CD4-positive, CD25-positive, alpha-beta regulatory T cell (primary cell): ENCODE data around the gene ABI3BP. TPM values are rescaled to one million over a fixed set of nuclear protein-coding genes. Genes with fewer than 3 reads are reported as not detected.

ENCODE experiments used
- ATAC-seq, 2 donors: fragments of 150-1000 bp; cut with Tn5 transposase; one replicate each; pipeline ENCODE4 v1.10.0; 2021; ENCODE audit warnings: low read depth in 2 of 2, moderate number of reproducible peaks in 2 of 2, moderate library complexity in 1 of 2
- DNase-seq, 3 donors: peaks; one replicate each; pipeline versions ENCODE4 v3.0.0 to v3.0.0-alpha.2; 2012 to 2022; ENCODE audit warnings: mixed read lengths in 1 of 3
- H3K27ac ChIP-seq: one replicate; pipeline ENCODE4 v1.7.0; 2013; ENCODE audit warnings: mild to moderate bottlenecking, low read length; ENCODE audit not compliant: insufficient read depth, poor library complexity, severe bottlenecking
- H3K27me3 ChIP-seq: one replicate; pipeline ENCODE4 v1.7.0; 2013; ENCODE audit warnings: low read length; ENCODE audit not compliant: control insufficient read depth, insufficient read depth
- H3K36me3 ChIP-seq: one replicate; pipeline ENCODE4 v1.7.0; 2013; ENCODE audit warnings: mild to moderate bottlenecking, low read length, moderate library complexity; ENCODE audit not compliant: control insufficient read depth, insufficient read depth
- H3K4me1 ChIP-seq: 2 replicates; pipeline ENCODE4 v1.7.0; 2013; ENCODE audit warnings: mild to moderate bottlenecking, low read length; ENCODE audit not compliant: insufficient read depth, control insufficient read depth, poor library complexity, severe bottlenecking
- H3K4me3 ChIP-seq: one replicate; pipeline ENCODE4 v1.7.0; 2013; ENCODE audit warnings: low read depth, mild to moderate bottlenecking, low read length, moderate library complexity
- H3K9me3 ChIP-seq, 2 experiments: 1 replicate in 1 of 2; 2 replicates in 1 of 2; pipeline ENCODE4 v1.7.0; 2013; ENCODE audit warnings: low read length in 2 of 2, mild to moderate bottlenecking in 1 of 2, moderate library complexity in 1 of 2; ENCODE audit not compliant: control insufficient read depth in 2 of 2
- H3K27ac Mint-ChIP-seq, 3 donors: one replicate each; pipeline ENCODE4 v1.8.0; 2020 to 2022; ENCODE audit warnings: mild to moderate bottlenecking in 3 of 3, mixed read lengths in 3 of 3, moderate library complexity in 2 of 3
- H3K27me3 Mint-ChIP-seq: one replicate; pipeline ENCODE4 v1.8.0; 2022; ENCODE audit warnings: mild to moderate bottlenecking, mixed read lengths
- H3K36me3 Mint-ChIP-seq: one replicate; pipeline ENCODE4 v1.8.0; 2020; ENCODE audit warnings: mixed read lengths
- H3K4me1 Mint-ChIP-seq, 4 donors: one replicate each; pipeline ENCODE4 v1.8.0; 2020 to 2022; ENCODE audit warnings: mixed read lengths in 4 of 4, mild to moderate bottlenecking in 1 of 4
- H3K4me3 Mint-ChIP-seq, 4 donors: one replicate each; pipeline ENCODE4 v1.8.0; 2020 to 2022; ENCODE audit warnings: mild to moderate bottlenecking in 4 of 4, mixed read lengths in 4 of 4, moderate library complexity in 3 of 4
- H3K9me3 Mint-ChIP-seq, 7 donors: one replicate each; pipeline ENCODE4 v1.8.0; 2020 to 2022; ENCODE audit warnings: mixed read lengths in 7 of 7, mild to moderate bottlenecking in 3 of 7, moderate library complexity in 2 of 7
- polyA plus RNA-seq, 4 donors: library from polyadenylated mRNA; unstranded; fragments of 300-500 nt; fragmentation: Illumina TruSeq; gene quantifications; one replicate each; pipeline ENCODE4 v1.2.3, GENCODE V29; 2021
- total RNA-seq: library from RNA; stranded (reverse); gene quantifications from one replicate; pipeline ENCODE4 v1.2.3, GENCODE V29; 2022

Gene ABI3BP
- total and polyA plus RNA-seq, 5 donors from 2014 or later, result 0.05 to 0.07 TPM; not detected in 3

- Histone ChIP-seq H3K9me3 (no peaks in the 10 kb centered on the region), H3K36me3 (no peaks in the 10 kb centered on the region), H3K4me1 (no peaks in the 10 kb centered on the region), H3K4me3 (no peak overlapping the region), H3K27me3 (no peaks in the 10 kb centered on the region), H3K27ac (no peak overlapping the region)
- Mint-ChIP-seq H3K27me3 (no peaks in the 10 kb centered on the region), H3K4me1 (peaks cover 0 to 8% (median 2%) of the 10 kb centered on the region in 4 donors), H3K9me3 (peaks cover 0 to 1% (median 0%) of the 10 kb centered on the region in 7 donors), H3K36me3 (peaks cover 3% of the 10 kb centered on the region), H3K27ac (no peak overlapping the region), H3K4me3 (no peak overlapping the region)
- DNase-seq, result no peak
- ATAC-seq, result no peak
Measured at GRCh38 chr3:100761951-100762350, 231.3 kb downstream of the ABI3BP start.

DNA sequence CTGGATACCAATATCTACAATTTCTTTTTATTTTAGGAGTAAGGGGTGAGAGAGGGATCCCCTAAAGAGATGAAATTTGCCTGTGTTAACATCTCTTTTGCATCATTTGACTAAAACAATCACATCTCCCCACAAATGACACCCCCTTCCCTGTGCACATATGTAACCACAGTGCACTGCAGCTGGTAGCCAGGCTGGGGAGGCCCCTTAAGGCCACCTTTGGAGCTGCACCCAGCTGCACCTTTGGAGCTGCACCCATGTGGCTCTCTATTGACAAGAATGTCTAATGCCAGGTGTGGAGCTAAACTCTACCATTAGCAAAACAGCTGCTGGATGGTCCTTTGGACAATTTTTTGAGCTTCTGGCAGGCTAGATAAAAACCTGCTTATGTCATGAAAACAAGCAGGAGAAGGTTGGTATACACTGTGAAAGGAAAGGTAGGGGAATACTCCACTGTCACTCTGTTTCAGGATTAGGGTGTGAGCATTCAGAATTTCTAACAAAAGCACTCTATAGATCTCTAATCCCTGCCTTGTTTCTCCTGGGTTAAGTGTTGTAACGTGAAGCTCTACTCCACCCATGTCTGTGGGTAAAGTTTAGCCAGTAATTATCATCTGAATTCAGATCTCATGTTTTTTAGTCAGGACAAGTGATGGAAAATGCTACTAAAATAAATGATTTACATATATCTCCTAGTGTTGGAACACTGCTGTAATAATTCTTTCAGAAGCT, 231.8 kb downstream of the ABI3BP start:
- no peaks in the 10 kb centered on the region for H3K27me3 ChIP-seq
- DNase-seq (peak in 1 of 3 donors; percentile 26), ATAC-seq (peak; percentile 70 to 77)
- no peak overlapping the region for H3K27ac ChIP-seq
- no peaks in the 10 kb centered on the region for H3K36me3 ChIP-seq
- H3K9me3 ChIP-seq, result no peaks in the 10 kb centered on the region
- H3K4me1 ChIP-seq, result no peaks in the 10 kb centered on the region
- H3K4me3 ChIP-seq, result no peak overlapping the region
- H3K9me3 Mint-ChIP-seq, result peaks cover 0 to 1% (median 0%) of the 10 kb centered on the region in 7 donors
- peaks cover 0 to 8% (median 2%) of the 10 kb centered on the region in 4 donors for H3K4me1 Mint-ChIP-seq
- H3K4me3 Mint-ChIP-seq, result no peak overlapping the region
- H3K27me3 Mint-ChIP-seq, result no peaks in the 10 kb centered on the region
- H3K27ac Mint-ChIP-seq, result no peak overlapping the region
- peaks cover 3% of the 10 kb centered on the region for H3K36me3 Mint-ChIP-seq

- Histone ChIP-seq H3K27me3 (no peaks in the 10 kb centered on the region), H3K27ac (no peak overlapping the region), H3K36me3 (no peaks in the 10 kb centered on the region), H3K4me1 (no peaks in the 10 kb centered on the region), H3K4me3 (no peak overlapping the region), H3K9me3 (no peaks in the 10 kb centered on the region)
- Mint-ChIP-seq H3K4me3 (no peak overlapping the region), H3K27me3 (no peaks in the 10 kb centered on the region), H3K27ac (no peak overlapping the region), H3K4me1 (peaks cover 0 to 8% (median 2%) of the 10 kb centered on the region in 4 donors), H3K9me3 (peaks cover 0 to 1% (median 0%) of the 10 kb centered on the region in 7 donors), H3K36me3 (peaks cover 4% of the 10 kb centered on the region)
- no peak for DNase-seq
- ATAC-seq, result no peak
Measured at GRCh38 chr3:100760377-100760776, 232.8 kb downstream of the ABI3BP start.

GRCh38 chr3:100759950-100760349, 233.3 kb downstream of the ABI3BP start:
- no peak overlapping the region for H3K4me3 Mint-ChIP-seq
- no peak overlapping the region for H3K27ac ChIP-seq
- DNase-seq, result no peak
- ATAC-seq, result no peak
- H3K27me3 ChIP-seq, result no peaks in the 10 kb centered on the region
- peaks cover 0 to 1% (median 0%) of the 10 kb centered on the region in 7 donors for H3K9me3 Mint-ChIP-seq
- H3K4me1 Mint-ChIP-seq, result peaks cover 0 to 8% (median 2%) of the 10 kb centered on the region in 4 donors
- H3K27me3 Mint-ChIP-seq, result no peaks in the 10 kb centered on the region
- no peak overlapping the region for H3K27ac Mint-ChIP-seq
- H3K36me3 Mint-ChIP-seq, result peaks cover 7% of the 10 kb centered on the region
- no peaks in the 10 kb centered on the region for H3K4me1 ChIP-seq
- no peaks in the 10 kb centered on the region for H3K9me3 ChIP-seq
- H3K36me3 ChIP-seq, result no peaks in the 10 kb centered on the region
- H3K4me3 ChIP-seq, result no peak overlapping the region

DNA sequence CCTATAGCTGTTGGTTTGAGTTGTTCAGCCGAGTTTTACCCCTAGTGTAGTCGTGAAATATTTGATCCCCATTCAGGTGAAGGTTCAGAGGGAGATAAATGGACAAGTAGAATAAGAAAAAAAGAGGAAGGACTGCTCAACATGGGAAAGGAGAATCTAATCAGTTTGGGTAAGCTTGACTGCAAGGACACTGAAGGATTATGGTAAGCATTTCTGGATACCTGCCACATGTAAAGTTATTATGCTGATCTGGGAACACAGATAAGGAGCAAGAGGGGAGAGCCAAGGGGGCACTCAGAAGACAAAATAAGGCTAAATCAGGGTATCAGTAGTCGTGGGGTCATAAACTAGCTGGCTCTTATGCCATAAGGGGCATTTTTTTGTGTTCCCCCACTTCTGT, 234.1 kb downstream of the ABI3BP start:
- Histone ChIP-seq H3K36me3 (no peaks in the 10 kb centered on the region), H3K4me1 (no peaks in the 10 kb centered on the region), H3K4me3 (no peak overlapping the region), H3K27ac (no peak overlapping the region), H3K9me3 (no peaks in the 10 kb centered on the region), H3K27me3 (no peaks in the 10 kb centered on the region)
- peaks cover 0 to 1% (median 0%) of the 10 kb centered on the region in 7 donors for H3K9me3 Mint-ChIP-seq
- no peak overlapping the region for H3K27ac Mint-ChIP-seq
- ATAC-seq (no peak), DNase-seq (no peak)
- H3K36me3 Mint-ChIP-seq, result peaks cover 8% of the 10 kb centered on the region
- H3K4me3 Mint-ChIP-seq, result no peak overlapping the region
- H3K27me3 Mint-ChIP-seq, result no peaks in the 10 kb centered on the region
- peaks cover 0 to 8% (median 2%) of the 10 kb centered on the region in 4 donors for H3K4me1 Mint-ChIP-seq

GRCh38 chr3:100756441-100756840, 236.8 kb downstream of the ABI3BP start:
- no peak overlapping the region for H3K27ac Mint-ChIP-seq
- Histone ChIP-seq H3K27ac (no peak overlapping the region), H3K36me3 (peaks cover 16% of the 10 kb centered on the region), H3K9me3 (no peaks in the 10 kb centered on the region), H3K4me1 (no peaks in the 10 kb centered on the region), H3K27me3 (no peaks in the 10 kb centered on the region), H3K4me3 (no peak overlapping the region)
- H3K36me3 Mint-ChIP-seq, result peaks cover 18% of the 10 kb centered on the region
- H3K9me3 Mint-ChIP-seq, result peaks cover 0 to 1% (median 0%) of the 10 kb centered on the region in 7 donors
- H3K4me1 Mint-ChIP-seq, result peaks cover 0 to 8% (median 6%) of the 10 kb centered on the region in 4 donors
- no peak for DNase-seq
- no peak overlapping the region for H3K4me3 Mint-ChIP-seq
- ATAC-seq, result no peak
- no peaks in the 10 kb centered on the region for H3K27me3 Mint-ChIP-seq

DNA sequence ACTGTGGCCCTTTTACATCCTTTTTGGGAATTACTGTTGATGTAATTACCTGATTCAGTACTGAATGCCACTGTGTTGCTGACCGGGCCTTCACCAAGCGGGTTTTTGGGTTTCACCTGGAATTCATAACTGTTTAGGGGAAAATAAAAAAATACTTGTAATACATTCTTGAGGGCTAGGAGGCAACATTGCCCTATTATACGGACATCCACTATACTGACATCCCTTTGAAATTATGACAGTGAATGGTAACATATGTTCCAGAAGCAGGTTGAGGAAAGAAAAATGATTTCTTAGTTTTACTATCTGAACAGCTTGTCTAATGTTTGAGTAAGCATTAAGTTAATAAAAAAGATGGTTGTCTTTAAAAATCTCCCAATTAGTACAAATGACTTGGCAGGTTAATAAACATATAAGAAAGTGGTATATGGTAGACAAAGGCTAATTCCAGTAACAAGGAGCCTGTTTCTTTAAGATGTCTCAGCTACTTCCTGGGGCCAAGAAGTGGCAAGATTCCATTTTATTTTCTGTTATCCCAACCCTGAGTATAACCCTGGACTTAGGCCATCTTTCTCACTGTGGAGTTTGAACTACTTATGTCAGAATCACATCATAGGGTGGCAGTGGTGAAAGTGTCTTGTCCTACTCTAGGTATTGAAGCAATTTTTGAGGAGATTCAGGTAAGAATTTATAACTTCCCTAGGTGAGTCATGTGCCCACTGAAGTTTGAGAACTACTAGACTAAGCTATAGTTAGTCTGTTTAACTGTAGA, 238.5 kb downstream of the ABI3BP start:
- Mint-ChIP-seq H3K4me1 (peaks cover 0 to 7% (median 1%) of the 10 kb centered on the region in 4 donors), H3K4me3 (no peak overlapping the region), H3K27ac (no peak overlapping the region), H3K9me3 (peaks cover 0 to 1% (median 0%) of the 10 kb centered on the region in 7 donors), H3K27me3 (no peaks in the 10 kb centered on the region), H3K36me3 (peaks cover 26% of the 10 kb centered on the region)
- DNase-seq (no peak), ATAC-seq (no peak)
- H3K27me3 ChIP-seq, result no peaks in the 10 kb centered on the region
- H3K4me3 ChIP-seq, result no peak overlapping the region
- H3K4me1 ChIP-seq, result no peaks in the 10 kb centered on the region
- H3K36me3 ChIP-seq, result peaks cover 28% of the 10 kb centered on the region
- no peak overlapping the region for H3K27ac ChIP-seq
- no peaks in the 10 kb centered on the region for H3K9me3 ChIP-seq
